CD4-positive, alpha-beta T cell treated with Interleukin-6 for 4 hours (primary cell): Measurements from ENCODE around the gene ITPR3.

Experiments
- DNase-seq: peaks from one replicate; pipeline ENCODE4 v3.0.0-alpha.2; 2020; ENCODE audit warnings: mixed read lengths

Gene ITPR3

GRCh38 chr6:33671744-33672072 lies 50.6 kb downstream of the ITPR3 start:
- DNase-seq = no peak

GRCh38 chr6:33672808-33673207 lies 51.7 kb downstream of the ITPR3 start:
- no peak for DNase-seq

- no peak for DNase-seq
Measured at GRCh38 chr6:33673851-33674250, 52.7 kb downstream of the ITPR3 start.

- no peak for DNase-seq
Measured at GRCh38 chr6:33675968-33676367, 54.8 kb downstream of the ITPR3 start.

DNA sequence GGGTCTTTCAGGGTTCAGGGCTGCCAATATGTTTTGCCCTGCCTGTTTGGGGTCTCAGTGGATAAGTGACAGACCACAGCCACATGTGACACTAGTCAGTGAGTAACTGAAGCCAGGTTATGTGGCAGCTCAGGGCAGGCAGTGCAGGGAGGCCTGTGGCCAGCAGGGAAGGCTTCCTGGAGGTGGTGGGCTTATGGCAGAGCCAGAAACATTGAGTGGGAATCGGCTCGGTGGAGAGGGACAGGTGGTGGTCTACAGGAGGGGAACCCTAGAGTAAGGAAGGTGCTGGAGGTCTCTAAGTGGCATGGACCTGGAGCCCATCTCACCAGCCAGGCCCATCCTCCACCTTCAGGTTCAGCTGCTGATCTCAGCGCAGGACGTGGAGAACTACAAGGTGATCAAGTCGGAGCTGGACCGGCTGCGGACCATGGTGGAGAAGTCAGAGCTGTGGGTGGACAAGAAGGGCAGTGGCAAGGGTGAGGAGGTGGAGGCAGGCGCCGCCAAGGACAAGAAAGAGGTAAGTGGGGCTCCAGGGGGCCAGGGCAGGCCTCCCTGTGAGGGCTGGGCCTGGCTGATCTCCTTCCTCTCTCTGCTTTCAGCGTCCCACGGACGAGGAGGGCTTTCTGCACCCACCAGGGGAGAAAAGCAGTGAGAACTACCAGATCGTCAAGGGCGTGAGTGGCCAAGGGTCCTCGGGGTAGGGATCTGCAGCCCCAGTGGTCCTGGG lies 55.5 kb downstream of the ITPR3 start:
- DNase-seq = no peak

DNA sequence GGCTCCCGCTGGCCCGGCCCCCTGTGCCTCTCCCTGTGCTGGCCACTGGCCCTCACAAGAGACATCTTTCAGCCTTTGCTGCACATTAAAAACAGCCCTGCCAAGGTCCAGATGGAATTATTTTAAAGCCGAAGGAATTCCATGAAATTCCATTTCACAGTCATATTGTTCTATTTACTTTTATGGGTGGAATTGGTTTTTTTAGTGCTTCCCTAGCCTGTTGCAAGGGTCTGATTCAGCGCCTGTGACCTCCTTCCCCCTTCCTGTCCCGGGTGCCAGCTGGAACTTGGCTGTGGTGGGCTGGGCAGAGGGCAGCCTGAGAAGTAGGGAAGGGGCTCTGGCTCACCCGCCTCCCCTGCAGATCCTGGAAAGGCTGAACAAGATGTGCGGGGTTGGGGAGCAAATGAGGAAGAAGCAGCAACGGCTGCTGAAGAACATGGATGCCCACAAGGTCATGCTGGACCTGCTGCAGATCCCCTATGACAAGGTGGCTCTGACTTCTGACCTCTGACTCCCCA lies 56.1 kb downstream of the ITPR3 start:
- DNase-seq = no peak

DNA sequence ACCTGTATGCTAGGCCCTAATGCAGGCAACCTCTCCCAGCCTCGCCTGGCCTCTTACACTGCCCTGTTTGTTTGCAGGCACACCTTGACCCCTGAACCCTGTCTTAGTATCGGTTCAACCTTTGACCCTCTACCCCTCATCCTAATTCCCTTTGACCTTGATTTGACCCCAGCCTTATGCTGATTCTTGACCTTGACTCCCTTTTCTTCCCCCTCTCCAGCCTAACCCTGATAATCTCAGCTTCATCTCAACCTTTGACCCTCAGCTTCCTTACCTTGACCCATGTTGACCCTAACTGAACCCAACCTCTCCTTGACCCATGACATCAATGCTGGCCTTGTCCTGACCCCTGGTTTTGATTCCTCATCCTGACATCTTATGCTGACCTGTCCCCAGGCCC lies 56.6 kb downstream of the ITPR3 start:
- DNase-seq = no peak

- no peak for DNase-seq
Measured at GRCh38 chr6:33678233-33678931, 57.3 kb downstream of the ITPR3 start.

DNA sequence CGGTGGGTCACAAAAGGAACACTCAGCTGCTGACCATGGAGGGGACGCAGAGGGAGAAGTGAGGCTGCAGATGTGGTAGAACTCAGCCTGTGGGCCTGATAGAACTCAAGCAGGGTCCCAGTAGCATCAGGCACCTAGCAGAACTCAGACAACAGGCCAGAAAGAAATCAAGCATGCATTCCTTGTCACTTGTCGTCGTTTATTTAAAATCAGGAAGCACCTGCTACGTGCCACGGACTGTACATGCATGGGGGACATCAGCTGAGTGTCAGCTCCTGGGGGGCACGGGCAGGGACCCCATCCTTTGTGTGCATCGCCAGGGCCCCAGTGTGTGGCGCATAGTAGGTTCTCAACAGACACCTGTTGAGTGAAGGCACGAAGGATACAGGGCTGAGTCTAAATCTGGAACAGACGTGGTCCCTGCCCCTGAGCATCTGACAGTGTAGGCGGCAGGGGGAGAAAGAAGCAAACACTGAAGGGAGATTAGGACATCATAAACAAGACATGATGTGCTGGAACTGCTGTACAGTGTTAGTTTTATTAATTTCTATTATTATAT lies 57.9 kb downstream of the ITPR3 start:
- no peak for DNase-seq

- no peak for DNase-seq
Measured at GRCh38 chr6:33679761-33680160, 58.6 kb downstream of the ITPR3 start.

- no peak for DNase-seq
Measured at GRCh38 chr6:33682341-33682740, 61.2 kb downstream of the ITPR3 start.

GRCh38 chr6:33683051-33683571 lies 62.0 kb downstream of the ITPR3 start:
- peak; percentile 46 for DNase-seq

- no peak for DNase-seq
Measured at GRCh38 chr6:33683576-33684427, 62.7 kb downstream of the ITPR3 start.

- DNase-seq = no peak
Measured at GRCh38 chr6:33684428-33684896, 63.3 kb downstream of the ITPR3 start.

GRCh38 chr6:33684983-33685382 lies 63.9 kb downstream of the ITPR3 start:
- DNase-seq = no peak

GRCh38 chr6:33685411-33686224 lies 64.5 kb downstream of the ITPR3 start:
- DNase-seq = no peak

GRCh38 chr6:33686225-33686924 lies 65.3 kb downstream of the ITPR3 start:
- no peak for DNase-seq

GRCh38 chr6:33686981-33687975 lies 66.2 kb downstream of the ITPR3 start:
- no peak for DNase-seq

DNA sequence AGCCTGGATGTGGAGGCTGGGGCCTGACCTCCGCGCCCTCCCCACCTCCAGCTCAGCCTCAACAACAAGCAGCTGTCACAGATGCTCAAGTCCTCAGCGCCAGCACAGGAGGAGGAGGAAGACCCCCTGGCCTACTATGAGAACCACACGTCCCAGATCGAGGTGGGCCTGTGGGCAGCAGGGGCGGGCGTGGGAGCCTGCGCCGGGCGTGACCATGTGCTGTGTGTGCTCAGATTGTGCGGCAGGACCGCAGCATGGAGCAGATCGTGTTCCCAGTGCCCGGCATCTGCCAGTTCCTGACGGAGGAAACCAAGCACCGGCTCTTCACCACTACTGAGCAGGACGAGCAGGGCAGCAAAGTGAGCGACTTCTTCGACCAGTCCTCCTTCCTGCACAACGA lies 66.9 kb downstream of the ITPR3 start:
- no peak for DNase-seq
